Esophagus mucosa (tissue), 1 donor: ENCODE data around the gene NPL. TPM values are rescaled to one million over a fixed set of nuclear protein-coding genes. Genes with fewer than 3 reads are reported as not detected.

Experiments used
- ATAC-seq: fragments of 200-7000 bp; cut with Tn5 transposase; one replicate; pipeline ENCODE4 v1.9.1; 2020
- total RNA-seq: library from RNA; stranded (reverse); gene quantifications from one replicate; pipeline ENCODE4 v1.2.4, GENCODE V29; 2023
- donor health status: DM: yes; HTN: yes; CAD: no.

Gene NPL
- total RNA-seq, 1 donor from 2014 or later, result 11.5 TPM

DNA sequence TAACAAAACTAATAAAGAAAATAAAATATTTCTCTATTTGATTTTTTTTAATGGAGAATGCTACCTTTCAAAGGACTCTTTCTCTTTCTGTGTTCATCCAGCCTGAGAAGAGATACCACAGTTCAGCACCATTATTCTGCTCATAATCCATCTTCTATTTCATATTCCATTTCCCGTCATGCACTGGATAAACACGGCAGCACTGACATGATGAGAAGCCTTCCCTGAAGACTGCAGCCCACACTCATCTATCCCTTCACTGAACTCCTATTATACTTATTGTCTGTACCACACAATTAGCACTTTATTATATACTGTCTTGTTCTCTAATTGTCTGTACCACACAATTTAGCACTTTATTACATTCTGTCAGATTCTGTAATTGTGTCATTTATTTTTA, 10.7 kb upstream of the NPL start:
- no peak for ATAC-seq

DNA sequence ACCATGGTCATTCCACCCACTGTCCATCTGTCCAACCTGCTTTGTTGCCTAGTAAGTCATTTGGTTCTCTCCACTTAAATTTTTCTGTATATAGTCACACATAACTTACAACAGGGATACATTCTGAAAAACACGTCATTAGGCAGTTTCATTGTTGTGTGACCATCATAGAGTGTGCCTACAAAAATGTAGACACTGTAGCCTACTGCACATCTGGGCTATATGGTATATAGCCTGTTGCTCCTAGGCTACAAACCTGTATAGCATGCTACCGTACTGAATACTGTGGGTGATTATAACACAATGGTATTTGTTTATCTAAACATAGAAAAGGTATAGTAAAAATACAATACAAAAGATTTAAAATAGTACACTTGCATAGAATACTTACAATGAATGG, 10.0 kb upstream of the NPL start:
- ATAC-seq, result no peak

DNA sequence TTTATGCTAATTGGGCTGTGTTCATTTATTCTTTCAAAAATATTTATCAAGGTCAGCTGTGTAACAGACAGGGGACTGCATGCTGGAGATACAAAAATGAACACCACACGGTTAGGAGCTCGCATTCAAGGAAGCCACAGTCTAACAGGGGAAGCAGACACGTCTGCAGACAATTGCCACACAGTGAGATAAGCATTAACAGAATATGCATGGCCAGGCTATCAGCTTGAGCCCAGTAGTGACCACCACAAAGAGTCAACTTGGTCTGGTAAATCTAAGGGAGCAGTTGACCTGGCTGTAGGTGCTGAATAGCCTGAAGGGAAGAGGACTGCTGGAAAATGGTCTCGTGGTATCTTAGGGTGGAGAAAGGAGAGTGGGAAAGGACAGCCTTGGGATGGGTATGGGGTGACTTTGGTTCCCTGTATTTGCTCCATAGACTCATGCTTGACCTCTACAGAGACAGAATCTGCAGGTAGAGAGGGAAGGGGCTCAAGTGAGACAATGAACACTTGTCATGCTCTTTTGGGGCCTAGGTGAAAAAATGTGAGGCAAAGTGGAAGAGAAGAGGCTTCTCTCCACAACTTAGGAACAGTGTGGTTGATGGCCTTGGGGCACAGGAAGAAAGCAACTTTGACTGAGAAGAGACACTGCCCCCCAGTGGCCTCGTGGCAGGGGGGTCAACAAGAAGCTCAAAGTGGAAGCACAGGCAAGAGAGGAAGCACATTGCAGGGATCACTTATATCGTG, 7.6 kb upstream of the NPL start:
- peak; percentile 59 for ATAC-seq

DNA sequence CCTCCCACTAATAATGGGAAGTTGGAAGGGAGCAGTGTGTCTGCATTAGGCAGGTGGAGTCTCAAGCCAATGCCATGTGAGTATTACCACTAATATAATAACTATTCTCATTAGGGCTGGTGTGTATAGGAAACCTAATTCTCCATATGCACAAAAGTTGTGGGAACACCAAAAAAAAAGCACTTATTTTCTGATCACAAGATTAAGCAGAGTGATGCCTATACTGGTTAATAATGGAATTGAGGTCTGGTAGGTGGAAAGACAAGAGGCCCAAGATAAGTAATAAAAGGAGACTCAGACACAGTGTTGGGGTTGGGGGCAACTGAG, 7.0 kb upstream of the NPL start:
- no peak for ATAC-seq

DNA sequence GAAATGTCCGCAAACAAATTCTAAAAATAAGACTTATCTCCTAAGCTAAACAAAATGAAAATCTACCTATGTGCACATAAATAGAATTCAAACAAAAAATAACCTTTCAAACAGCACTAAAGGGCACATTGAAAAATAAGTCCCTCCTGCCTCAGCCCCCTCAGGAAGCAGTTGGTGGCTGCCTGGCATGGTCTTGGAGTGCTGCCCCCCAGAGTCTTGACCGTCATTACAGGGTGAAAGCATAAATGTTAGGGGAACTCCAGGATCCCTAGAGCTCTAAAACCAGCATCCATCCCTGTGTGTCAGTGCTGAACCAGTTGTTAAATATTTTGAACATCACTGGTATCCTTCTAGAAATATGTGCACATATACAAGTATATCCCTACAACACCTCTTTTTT, 6.5 kb upstream of the NPL start:
- ATAC-seq, result no peak

DNA sequence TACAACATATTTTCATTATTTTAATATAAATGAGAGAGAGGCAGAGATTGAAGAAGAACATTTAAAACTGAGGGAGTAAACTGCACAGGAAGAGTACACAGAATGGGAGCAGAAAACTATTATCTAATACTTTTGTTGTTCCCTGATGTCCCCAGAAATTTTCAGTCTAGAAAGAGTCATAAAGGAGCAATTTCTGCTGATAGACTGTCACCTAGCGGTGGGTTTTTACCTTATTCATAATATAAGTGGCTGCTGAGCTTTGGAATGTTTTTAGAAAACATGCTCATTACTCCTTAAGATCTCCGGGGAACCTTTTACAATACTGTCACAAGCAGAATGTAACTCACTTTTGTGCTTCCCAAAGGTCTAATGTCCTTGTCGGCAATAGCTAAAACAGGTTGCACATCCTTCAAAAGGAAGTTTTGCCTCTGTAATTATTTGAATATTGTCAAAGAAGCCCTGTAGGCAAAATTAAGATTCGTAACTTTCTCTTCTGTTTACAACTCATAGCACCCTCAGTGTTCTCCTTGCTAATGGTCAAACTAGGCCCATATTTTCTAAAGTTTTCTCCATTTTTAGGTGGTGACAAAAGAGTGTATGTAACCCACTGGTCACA, 4.9 kb upstream of the NPL start:
- no peak for ATAC-seq

DNA sequence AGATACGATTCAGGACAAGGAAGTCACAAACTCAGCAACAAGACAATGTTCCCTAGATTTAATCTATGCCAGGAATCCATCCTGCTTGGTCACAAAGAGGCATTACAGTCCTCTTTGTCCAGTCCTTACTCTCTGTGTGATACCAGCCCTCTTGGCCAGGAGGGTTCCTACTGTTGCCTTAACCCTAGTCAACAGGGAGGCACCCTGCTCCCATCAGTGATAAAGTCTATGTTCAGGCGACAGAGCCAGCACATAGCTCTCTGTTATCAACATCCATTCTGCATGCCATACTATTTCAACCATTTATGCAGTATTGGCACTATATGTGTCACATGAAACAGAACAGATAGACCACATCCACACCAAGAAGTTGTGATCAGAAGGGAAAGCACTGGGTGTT, 4.4 kb upstream of the NPL start:
- no peak for ATAC-seq

DNA sequence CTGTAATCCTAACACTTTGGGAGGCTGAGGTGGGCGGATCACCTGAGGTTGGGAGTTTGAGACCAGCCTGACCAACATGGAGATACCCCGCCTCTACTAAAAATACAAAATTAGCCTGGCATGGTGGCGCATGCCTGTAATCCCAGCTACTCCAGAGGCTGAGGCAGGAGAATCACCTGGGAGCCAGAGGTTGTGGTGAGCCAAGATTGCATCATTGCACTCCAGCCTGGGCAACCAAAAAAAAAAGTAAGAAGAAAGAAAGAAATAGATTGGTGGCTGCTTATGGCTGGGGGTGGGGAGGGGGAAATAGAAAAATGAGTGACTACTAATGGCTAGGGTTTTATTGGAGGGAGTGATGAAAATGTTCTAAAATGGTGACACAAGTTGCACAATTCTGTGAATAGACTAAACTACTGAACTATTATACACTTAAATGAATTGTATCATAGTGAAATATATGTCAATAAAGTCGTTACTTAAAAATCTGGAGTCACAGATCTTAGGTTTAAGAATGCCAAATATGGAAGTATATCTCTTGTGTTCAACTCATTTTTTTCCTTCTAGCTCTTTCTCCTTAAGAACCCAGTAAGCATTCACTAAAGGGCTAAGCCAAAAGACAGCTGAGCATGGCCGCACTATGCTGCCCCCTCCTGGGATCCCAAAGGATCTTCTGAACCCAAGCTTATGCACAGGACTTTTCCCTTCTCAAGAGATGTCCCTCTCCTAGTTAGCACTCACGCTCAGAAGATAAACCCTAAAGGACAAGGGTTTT, 3.2 kb upstream of the NPL start:
- peak; percentile 39 for ATAC-seq

DNA sequence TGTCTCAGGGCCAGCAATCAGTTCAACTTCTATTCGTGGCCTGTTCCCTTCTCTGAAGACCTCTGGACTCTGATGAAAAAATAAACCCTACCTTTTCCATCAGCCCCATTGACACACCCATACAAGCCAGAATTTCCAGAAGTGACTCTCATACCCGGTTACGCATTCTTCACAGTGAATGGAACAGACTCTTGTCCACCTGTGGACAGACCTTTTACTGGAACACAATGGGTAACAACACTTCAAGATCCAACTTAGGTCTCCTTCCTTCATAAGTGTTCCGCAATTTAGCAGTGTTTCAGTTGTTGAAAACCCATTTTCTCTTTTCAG, 2.6 kb upstream of the NPL start:
- ATAC-seq, result no peak

DNA sequence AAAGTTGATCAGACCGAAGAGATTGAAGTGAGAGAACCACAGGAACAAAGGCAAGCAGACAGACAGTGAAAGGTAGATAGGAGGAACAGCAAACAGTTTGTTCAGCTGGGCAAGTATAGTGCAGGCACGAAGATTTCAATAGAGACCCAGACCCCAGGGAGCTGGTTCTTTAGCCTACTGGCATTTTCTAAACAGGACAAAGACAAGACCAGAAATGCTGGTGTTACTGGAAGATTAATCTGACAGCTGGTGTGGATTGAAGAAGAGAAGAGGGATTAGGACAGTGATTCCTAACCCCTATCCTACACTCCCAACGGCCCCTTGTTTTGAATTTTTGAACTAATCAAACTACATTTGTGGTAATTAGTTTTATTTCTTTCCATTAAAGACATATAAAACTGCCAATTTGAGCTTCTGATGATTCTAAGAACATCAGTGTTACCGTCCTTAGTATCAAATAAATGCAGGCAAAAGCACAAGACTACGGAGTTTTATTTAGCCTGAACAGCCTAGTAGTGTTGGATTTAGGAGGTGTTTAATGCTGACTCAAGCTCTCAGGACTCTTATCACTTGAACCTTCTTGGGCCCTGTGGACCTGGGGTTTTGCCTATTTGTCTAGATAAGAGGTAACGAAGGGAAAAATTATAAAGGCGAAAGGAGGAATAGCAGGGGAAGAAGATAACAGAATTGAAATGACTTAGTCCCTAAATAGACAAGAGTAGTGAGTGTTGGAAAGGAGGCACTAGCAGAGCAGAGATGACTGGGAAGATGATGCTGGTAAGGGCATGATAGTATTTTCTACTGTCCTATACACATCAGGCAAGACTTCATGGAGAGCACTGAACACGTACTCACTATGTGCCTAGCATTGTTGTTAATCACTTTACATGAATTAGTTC, 2.0 kb downstream of the NPL start:
- no peak for ATAC-seq

DNA sequence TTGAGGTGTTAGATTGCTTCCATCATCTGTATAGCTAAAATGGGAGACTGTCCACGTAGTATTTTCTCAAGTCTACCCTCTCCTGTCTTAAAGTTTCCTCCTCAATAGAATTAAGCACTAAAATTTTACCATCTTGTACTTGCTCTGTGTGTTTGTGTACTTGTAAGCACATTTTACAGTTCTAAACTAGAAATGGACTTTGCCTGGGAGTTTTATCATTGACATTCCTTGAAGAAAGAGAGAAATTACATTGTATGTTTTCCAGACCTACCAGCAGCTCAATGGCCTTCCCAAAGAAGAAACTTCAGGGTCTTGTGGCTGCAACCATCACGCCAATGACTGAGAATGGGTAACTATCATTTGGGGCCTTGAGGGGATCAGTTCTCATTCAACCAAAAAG, 4.5 kb downstream of the NPL start:
- ATAC-seq, result no peak

DNA sequence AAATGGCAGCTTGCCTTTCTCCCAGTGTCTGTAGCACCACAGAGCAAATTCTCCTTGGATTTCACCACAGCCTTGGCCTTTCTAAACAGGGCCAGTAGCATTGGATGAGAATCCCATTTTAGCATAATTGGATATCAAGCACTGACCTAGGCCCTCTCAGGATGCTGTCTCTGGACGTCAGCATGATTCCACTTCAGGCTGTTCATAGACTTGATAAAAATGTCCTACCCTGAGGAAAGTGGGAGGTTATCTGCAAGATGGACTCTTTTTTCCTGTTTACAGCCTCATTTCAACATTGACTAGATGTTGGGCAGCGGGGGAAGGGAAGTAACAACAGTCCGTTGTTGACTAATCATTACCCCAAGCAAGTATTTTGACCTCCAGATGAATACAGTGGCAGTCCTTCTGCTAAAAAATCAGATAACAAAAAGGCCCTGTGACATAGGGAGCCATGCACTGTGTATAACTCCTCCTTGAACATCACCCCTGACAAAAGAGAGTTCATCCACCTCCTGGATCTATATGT, 5.2 kb downstream of the NPL start:
- no peak for ATAC-seq

DNA sequence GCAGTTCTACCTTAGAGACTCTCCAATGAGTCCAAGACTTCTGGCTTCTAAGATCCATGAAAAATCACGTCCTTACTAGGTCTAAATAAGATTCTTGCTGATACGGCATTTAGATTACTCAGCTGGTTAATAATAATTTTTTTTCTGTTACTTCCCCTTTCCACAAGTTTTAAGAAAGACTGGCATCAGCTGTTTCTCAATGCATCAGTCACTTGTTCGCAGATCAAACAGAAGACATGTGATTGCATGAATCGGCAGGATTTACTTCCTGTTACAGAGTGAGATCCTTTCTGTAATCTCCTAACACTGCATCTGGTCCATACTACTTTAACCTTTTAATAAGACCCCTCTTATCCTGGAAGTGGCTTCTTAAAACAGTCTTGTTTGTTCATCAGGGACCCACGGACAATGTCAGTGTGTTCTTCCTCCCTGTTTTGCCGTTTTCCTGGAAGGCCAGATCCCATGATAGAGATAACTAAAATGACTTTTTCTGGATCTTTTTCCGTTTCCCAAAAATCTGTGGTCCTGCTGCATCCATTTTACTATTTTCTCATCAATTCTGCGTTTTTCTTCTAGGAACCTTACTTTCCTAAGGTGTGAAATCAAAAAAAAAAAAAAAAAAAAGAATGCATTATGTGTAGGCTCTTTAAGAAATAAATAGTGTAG, 6.1 kb downstream of the NPL start:
- ATAC-seq, result peak; percentile 76

DNA sequence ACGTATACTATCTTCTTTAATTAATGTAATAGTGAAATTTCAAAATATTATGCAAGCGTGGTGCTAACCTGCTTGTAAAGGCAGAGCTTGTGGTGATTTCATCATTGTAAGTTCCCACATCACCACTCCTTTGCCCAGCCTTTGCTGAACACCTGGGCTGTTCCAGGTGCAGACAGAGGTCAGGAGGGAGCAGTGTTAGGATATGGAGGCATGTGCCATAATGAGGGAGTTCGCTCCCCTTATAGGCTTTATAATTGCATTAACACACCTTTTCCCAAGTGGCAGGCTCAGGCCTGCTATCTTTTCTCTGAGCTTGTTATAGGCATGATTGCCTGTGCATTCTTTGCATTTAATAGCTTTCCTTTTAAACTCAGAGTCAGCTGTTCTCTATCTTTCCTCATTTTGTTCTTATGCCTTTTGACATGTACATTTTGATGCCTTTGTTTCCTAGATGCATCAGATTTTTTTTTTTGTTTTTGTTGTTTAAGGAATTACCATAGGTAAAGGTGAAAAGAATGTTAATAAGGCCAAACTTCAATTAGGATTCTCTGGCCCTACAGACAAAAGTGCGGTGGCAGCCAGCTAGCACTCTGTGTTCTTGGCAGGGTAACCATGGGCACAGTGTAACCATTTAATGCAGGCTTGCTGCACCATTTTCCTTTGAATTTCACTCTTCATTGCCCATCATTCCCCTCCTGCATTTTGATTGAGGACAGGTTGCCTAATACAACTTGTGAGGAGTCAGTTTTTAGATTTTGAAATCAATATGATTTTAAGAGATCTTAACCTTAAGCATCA, 12.6 kb downstream of the NPL start:
- ATAC-seq, result peak; percentile 97

DNA sequence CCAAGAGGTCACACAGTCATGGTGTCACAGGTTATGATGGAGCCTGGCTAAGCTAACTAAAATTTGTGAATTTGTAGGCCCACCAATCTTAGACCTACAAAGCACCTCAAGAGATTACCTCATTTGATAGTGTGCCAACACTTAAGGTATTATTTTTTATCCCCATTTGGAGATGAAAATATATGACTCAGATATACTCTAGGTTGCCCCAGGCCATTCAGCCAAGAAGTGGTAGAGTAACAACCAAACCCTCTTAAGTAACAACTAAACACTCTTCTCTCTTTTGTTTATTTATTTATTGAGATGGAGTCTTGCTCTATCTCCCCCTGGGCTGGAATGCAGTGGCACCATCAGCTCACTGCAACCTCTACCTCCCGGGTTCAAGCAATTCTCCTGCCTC, 14.3 kb downstream of the NPL start:
- ATAC-seq, result peak; percentile 55

DNA sequence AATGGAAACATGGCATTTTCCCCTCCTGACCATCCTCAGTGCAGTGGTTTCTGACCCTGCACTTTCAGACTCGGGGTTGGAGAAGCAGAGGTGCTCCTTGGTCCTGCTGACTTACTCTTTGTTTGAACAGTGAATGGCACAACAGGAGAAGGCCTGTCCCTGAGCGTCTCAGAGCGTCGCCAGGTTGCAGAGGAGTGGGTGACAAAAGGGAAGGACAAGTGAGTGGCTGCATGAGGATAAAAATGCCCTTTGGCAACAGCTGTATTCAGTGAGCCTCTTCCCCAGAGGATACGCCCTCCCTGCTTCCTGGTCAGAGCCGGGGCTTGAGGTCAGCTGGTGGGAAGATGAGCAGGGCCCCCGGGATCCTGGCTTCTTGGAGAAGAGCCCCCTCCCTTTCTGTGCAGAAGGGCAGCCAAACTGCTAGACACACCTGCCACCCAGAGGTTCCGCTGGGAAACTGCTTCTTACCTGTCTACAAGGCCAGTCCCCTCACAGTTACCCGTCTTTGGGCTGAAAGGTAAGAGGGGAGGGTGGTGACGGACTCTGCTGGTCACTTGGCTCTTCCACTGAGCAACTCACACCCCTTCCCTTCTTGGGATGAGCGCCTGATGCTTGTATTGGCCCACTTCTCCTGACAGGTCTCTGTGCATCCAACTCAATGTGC, 16.6 kb downstream of the NPL start:
- ATAC-seq, result no peak

DNA sequence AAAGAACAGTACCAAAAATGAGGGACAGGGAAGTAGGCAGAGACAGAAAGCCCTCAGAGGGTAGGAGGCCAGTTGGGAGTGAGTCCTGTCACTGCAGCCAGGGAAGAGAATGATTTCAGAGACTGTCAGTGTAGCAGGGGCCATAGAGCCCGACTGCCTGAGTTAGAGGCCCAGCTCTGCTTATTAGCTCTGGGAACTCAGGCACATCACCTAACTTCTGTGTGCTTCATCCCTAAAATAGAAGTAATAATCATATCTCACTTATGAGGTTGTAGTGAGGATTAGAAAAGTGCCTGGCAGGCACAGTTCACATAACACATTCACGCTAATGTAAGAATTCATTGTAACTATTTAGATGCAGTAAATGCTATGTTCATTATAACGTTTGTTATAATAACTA, 18.3 kb downstream of the NPL start:
- no peak for ATAC-seq

DNA sequence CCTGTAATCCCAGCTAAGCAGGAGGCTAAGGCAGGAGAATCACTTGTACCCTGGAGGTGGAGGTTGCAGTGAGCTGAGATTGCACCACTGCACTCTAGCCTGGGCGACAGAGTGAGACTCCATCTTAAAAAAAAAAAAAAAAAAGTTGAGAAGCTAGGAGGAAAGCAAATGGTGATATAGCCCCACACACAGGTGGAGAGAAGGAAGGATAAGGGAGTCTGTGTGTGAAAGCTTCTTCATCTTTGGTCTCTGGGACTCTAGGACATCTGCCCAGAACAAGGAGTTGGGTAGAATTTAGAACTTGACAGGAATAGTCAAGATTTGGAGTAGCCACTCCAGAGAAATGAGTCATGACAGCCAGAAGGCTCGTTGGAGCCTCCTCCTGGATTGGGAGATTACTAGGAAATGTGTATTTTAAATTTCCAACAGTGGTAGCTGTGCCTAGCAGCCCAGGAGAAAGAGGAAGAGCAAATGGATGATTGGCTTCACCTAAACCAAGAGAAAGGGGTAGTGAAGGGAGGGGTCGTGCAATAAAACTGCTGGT, 19.9 kb downstream of the NPL start:
- ATAC-seq, result no peak

DNA sequence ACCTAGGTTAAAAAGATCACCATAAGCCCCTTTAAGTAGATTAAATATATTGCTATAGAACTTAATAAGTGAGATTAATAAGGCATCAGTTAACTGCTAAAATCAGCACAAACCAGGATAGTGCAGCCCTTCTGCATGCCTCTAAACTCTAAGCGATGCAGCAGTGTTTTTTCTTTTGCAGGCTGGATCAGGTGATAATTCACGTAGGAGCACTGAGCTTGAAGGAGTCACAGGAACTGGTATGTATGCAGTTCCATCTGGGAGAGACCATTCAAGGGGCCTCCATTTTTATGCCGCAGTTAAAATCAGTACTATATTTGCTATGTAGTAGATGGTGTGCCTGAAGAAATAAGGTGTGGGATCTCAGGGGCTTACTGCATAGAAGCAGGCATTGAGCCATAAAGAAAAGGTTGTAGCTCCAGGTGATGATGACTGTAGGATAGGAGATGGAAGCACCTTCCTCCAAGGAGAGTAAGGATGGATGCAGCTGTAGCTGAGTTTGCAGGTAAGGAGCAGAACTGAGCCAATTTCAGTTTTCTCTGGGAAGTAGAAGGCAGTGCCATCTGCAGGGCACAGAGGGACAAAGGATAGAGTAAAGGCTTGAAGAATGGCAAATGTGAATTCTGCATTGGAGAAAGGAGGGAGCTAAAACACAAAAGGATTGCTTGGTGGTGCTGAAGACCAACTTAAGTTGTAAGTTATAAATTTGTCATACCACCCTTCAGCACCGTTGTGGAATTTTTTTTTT, 22.6 kb downstream of the NPL start:
- no peak for ATAC-seq

DNA sequence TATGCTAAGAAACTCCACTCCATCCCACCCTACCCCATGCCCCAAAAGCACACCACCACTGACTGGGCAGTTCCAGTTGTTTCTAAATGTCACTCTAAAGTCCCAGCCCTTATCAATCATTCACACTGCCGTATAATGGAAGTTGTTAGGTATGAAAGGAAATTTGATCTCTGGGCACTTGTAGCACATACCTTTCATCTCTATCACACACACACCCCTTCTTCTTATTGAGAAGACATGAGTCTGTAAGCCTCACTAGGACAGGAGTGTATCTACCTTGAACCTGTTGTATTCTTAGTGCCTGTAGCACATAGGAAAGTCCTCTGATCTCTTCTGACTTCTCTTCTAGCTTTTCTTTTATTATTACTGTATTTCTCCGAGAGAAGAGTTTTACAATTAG, 27.3 kb downstream of the NPL start:
- ATAC-seq, result no peak
